HG03571 (cell line): ENCODE measurements around the gene WDR1.
"Not testable (repeated sequence)": the region's sequence is repeated elsewhere in the genome, so short reads cannot be mapped to it uniquely, and the experiment has no call there.

Source experiments
- ATAC-seq: cut with Tn5 transposase; IDR thresholded peaks from one replicate; pipeline ENCODE4 v1.9.1; 2021; ENCODE audit not compliant: unreplicated experiment

The WDR1 gene

DNA sequence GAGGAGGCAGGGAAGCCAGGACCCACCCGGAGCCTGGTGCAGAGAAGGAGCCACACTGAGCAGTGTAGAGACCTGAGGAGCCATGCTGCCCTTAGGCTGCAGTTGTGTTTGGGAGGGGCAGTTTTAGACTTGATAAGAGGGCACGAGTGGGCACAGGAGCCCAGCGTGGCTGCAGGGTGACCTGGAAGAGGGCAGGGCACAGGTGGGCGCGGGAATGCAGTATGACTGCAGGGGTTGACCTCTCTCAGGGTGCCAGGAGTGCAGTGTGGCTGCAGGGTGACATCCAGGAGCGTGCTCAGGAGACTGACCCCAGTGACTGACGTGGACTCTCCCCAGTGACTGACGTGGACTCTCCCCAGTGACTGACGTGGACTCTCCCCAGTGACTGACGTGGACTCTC, 14.6 kb upstream of the WDR1 start:
- ATAC-seq: no peak

DNA sequence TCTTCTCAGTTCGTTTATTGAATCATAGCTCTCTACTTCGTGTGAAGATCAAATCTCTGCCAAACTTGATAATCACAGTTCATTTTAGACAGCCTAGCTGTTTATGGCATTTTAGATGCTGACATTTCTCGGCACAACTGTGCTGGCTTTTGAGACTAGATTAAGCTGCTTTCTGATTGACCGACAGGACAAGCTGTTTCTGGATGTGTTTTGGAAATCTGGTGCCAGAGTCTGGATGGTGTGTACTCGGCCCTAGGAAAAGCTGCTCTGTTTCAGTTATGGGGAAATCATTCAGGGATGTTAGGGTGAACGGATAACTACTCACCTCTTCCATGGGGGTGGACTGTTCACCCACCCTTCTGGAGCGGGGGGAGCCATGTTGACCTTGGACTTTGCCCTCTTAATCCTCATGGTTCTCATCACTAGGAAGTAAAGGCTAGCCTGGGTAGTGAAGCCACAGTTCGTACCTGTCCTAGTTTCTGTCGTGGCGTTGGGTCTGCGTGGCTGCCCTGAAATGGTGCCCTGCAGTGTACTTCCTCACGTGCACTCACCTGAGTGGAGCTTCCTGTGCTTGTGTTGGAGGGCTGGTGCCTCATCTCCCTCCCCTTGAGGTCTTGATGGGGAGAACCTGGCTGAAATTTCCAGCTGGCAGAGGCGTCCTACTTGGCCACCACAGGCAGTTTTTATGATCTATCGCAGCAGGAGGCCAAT, 13.7 kb upstream of the WDR1 start:
- ATAC-seq: no peak

DNA sequence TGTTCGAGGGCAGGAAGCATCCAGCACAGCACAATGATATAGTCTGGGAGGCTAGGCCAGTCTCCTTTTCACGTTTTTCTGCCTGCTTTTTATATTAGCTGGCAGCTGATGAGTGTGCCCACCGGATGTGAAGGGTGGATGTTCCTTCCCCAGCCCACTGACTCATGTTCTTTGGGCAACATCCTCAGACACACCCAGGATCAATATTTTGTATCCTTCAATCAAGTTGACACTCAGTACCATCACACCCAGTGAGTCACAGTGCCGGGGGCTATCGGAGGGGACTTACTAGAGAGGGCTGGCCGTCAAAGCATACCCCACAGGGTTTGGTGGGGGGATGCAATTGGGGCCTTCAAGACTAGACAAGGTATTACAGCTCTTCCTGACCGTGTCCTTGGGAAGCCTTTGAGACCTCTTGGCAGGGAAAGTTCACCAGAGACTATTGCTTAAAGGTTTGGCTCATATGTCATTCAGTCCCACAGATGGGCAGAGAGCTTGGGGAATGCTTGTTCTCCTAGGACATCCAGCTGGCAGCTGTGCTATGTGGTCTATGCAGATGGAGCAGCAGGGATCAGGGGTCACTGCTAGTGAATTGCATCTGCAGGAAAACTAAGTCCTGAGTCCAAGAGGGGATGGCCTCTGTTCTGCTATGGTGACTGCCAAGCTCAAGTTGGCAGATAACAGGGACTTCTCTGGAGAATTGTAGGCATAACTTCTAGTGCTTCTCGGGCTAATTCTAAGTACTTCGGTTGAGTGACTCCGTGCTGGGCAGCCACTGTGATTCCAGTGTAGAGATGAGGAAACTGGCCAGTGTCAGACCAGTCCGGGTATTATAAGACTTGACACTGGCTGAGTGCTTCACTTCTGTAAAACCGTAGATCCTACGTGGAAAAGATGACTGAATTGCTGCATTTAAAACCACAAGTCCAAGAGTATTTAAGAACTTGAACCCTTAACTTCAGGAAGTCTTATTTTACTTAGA, 12.9 kb upstream of the WDR1 start:
- ATAC-seq: no peak

DNA sequence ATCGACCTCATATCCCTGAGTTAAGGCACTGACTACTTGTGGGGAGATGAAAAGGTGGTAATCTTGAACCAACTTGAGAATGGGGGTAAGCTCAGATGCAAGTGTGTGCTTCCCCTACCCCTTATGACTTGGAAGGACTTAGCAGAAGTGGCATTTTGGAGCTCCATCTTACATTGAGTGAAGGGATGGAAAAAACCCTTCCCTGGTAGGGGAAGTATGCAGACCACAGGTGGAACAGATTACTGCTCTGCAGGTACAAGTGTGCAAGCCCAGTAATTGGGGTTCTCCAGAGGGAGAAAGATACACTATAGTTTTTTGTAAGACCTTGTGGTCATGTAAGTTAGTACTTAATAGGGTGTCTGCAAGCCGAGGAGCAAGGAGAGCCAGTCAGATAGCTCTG, 12.2 kb upstream of the WDR1 start:
- ATAC-seq: no peak

DNA sequence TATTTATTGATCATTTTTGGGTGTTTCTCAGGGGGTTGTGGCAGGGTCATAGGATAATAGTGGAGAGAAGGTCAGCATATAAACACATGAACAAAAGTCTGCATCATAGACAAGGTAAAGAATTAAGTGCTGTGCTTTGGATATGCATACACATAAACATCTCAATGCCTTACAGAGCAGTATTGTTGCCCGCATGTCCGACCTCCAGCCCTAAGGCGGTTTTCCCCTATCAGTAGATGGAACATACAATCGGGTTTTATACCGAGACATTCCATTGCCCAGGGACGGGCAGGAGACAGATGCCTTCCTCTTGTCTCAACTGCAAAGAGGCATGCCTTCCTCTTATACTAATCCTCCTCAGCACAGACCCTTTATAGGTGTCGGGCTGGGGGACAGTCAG, 10.9 kb upstream of the WDR1 start:
- not testable (repeated sequence) for ATAC-seq

DNA sequence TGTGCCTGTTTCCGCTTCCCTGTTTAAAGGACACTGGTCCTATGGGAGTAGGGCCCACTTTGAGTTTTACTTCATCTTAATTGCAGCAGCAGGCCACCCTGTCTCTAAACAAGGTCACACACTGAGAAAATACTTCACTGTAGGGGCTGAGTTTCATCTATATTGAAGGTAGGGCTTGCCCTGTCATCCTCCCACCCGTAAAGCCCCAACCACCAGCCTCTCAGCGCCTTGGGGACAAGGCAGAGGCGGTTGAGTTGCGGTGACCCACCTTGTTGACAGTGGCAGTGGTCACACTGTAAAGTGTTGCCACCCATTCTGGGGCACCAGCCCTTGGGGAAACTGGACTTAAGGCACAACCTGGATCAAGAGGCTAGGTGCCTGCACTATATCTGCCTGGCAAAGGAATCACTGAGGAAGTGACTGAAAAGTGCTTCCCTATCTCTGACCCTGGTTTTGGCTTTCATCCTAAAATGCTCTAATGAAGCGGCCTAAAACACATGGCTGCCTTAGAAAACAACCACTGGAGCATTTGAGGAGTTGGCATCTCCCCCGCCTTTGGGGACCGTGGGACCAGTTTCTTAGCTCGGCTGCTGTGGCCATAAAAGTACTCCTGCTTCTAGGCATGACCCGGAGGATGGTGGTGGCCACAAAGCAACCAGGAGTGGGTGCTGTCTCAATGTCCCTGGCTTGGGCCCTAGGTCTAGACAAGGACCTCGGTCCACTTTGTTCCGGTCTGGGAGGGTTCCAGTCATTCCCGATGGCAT, 7.8 kb upstream of the WDR1 start:
- no peak for ATAC-seq

DNA sequence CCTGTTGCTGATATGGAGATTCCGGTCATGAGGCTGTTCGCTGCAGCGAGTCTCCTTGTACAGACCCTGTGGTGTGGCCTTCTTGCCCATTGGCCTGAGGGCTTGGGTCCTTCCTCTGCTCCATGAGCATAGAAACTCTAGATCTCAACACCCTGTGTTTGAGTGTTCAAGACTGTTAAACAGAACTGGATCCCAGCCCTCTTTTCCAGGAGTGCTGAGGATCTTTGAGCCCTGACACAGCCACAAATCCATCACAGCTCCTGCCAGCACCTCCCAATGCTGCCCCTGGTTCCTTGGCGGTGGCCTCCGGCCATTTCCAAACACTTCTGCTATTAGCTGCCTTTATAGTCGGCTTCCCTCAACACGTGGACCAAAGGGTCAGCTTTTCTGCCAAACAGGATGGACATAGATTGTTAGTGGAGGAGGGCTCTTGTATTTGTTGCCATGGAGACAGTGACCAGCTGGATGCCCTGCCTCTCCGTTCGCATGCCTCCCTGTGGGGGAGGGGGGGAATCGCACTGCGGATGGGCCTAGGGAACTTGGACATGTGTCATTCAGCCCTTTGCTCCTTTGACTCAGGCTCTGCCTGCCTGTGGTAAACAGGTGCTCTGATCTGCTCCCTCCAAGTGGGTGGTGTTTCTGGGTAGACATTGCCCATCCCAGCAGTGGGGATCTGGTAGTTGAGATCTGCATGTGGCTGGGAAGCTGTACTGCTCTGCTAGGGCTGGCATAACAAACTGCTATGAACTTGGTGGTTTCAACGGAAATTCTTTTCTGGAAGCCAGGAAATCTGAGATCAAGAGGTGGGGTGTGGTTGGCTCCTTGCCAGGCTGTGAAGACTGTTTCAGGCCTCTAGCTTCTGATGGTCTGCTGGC, 6.9 kb upstream of the WDR1 start:
- ATAC-seq: no peak

DNA sequence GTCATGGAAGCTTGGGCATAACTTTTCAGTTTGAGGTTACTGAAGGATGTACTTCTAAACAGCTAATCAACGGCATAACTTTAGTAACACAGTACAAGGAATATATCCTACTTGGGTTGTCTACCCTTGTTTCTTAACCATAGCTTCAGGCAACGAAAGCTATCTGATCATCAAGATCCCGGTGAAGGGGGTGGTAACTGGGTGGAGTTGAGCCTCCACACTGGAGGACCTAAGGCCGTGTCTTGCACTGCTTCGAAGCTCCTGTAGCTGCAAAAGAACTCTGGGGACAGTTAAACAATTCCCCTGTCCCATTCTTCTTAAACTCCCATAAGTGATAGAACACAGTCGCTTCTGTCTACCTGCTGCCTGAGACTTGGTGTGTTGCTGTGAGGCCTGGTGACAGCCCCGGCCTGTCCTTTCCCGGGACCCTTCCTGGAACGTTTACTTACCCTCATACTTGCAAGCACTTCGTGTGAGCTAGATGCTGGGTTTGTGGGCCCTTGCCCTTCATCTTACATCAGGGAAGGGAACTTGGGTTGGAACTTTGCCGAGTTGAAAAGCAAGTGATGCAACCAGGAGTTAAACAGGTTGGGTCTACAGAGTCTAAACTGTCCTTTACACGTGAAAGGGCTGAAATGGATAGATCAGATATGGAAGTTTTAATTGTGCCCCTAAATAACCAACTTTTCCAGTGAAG, 5.8 kb upstream of the WDR1 start:
- ATAC-seq: no peak

DNA sequence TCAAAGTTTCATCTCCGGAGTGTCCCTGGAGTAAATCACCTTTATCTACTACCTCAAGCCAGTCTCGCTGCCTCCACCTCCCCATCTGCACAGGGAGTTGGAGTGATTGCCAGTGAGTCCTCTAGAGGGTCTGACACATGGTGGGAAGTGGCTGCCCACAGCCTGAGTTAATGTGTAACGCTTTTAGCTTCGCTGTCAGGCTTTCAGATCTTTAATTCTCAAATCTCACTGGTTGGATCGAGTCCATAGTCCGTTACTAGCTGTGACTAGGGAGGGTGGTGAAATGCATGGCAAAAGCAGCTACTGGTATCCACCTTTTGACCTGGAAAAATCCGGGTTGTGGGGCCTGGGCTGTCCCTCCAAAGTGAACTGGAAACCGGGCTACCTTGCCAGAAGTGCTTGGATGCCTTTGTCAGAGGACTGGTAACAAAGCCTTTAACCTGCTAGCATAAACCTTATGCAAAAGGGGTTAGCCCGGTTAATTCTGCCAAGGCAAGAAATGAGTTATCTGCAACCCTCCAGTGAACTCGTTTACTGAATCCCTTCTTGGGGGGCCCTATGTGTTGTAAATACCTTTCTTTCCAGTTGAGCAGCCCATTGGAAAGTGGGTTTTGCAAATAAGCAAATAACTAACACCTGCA, 5.1 kb upstream of the WDR1 start:
- no peak for ATAC-seq

DNA sequence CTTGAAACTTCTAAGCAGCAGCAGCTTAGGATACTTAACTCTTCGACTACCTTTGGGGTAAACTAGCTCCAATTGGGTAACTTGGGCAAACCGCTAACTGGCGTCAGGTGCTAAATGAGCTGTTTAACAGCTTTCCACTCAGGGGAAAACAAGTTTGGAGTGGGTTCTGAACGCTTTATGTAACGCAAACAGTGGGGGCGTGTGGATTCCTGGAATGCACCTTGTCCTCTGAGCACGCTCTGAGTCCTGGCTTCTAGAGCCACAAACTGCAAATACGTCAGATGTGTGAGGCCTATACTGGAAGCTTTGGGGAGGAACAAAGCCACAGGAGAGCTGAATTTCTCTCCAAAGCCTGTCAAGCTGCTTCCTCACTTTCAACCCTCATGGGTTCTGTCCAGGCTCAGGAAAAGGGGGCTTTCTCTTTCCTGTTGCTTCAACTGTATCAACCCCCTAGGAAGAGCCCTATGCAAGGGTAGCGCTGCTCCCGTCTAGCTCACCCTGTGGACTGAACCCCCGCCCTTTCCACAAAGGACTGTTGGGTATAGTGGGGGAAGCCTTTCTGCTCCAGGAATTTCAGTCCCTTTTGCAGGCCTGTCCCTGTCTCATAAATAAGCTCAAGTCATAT, 4.5 kb upstream of the WDR1 start:
- ATAC-seq: no peak

DNA sequence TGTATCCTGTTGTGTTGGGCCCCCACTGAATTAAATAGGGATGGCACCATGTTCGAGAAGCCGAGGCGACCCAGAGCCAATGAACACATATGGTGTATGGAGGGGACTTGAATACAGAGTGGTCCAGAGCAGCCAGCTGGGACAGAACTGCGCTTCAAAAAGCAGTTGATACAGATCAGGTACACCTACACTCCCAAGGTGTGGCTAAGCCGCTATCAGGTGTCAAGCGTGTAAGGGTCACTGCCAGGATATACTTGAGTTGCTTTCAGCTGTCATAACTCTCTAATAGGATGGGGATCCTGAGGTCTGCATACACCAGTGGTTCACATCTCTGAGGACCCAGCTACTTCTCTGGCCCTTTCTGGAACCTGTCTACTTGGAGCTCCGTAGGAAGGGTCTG, 3.2 kb upstream of the WDR1 start:
- no peak for ATAC-seq

DNA sequence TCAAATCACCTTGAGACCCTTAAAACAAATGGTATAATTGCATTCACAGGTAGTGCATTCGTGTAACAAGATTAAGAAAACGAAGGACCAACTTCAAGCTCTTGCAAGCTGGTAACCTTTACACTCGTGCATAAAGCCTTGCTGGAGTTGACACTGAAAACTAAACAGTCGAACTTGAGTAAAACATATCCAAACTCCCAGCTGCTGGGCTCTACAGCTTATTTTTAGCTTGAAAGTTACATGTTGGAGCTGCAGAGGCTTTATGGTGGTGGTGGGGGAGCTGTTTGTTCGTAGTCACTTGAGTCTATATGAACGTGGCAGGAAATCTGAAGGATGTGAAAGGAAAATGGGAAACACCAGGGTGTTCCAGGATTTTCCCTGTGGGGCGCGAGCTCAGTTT, 2.7 kb upstream of the WDR1 start:
- ATAC-seq: no peak

DNA sequence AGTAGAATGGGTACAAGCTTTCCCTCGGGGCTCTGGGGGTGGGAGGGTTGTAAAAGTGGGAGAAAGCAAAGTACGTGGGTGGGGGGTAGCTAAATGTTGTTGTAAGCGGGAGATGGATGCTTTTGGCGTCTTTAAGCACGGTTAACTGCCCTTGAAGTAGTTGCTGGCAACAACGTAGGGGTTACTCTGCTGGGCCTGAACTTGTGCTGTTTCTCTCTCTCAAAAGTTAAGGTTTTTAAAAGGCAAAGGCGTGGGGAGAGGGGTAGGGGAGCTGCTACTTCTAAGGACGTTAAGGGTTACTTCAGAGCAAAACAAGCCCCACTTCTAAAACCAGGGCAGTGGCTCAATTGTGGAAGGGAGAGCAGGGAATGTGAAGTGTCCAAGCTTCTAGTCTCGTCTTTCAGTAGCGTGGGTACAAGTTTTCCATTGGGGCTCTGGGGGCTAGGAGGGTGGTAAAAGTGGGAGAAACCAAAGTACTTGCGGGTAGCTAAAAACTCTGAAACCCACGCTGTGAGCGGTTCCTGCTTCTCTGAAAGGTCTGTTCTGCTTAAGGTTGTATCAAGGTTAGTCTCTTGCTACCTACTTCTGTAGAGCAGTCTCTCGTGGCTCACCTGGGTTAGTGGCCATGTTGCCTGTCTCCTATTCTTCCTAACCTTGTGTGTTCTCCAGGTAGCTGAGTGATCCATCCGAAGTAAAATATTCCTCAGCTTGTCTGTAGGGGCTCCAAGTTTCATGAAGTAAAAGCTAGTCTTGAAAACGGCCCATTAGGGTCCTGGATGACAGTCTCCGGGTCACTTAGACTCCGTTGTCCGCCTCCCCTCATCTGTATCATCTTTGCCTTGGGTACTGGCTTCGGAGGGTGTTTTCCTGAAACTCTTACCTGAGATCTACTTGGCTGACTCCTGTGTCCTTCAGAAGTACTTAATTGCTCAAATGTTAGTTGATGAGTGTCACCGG, 1.7 kb upstream of the WDR1 start:
- no peak for ATAC-seq

DNA sequence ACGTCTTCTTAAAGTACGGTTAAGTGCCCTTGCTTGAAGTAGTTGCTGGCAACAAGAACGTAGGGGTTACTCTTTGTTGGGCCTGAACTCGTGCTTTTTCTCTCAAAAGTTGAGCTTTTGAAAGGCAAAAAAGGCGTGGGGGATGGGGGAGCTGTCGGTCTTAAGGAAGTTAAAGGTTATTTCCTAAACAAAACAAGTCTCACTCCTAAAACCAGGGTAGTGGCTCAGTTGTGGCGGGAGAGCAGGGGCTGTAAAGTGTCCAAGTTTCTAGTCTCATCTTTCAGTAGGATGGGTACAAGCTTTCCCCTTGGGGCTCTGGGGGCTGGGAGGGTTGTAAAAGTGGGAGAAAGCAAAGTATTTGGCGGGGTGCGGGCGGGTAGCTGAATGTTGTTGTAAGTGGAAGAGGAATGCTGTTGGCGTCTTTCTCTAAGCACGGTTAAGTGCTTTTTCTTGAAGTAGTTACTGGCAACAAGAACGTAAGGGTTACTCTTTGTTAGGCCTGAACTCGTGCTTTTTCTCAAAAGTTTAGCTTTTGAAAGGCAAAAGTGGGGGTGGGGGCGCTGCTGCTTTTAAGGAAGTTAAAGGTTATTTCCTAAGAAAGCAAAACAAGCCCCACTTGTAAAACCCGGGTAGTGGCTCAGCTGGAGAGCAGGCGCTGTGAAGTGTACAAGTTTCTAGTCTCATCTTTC, 904 bp upstream of the WDR1 start:
- peak; percentile 13 for ATAC-seq

DNA sequence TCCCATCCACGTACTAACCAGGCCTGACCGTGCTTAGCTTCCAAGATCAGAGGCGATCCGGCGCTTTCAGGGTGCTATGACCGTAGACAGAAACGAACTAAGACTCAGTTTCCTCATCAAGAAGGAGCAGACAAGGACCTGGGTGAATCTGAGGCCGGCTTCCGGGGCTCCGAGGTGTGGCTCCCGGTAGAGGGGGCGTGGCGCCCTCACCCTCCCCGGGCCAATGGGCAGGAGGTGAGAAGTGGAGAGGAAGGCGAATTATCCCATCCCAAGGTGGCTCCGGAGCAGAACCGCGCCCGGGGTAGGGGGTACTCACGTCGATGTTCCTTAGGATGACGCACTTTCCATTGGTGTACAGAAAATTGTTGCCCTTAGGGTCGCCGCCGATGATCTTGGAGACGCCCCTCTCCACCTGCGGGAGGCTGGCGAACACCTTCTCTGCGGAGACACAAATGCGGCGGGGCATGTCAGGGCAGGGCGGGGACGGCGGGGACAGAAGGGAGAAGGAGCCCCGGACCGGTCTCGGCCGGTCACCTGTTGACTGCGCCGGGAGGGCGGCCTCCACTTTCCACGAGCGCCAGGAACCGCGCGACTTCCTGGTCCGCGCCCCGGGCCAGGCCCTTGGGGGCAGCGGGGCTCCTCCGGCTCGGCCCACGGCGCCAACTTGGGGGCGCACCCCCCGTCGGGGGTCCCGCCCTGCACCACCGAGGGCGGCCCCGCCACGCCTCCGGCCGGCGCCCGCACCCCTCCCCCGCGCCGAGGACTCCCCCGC, 616 bp downstream of the WDR1 start:
- peak; percentile 27 for ATAC-seq

DNA sequence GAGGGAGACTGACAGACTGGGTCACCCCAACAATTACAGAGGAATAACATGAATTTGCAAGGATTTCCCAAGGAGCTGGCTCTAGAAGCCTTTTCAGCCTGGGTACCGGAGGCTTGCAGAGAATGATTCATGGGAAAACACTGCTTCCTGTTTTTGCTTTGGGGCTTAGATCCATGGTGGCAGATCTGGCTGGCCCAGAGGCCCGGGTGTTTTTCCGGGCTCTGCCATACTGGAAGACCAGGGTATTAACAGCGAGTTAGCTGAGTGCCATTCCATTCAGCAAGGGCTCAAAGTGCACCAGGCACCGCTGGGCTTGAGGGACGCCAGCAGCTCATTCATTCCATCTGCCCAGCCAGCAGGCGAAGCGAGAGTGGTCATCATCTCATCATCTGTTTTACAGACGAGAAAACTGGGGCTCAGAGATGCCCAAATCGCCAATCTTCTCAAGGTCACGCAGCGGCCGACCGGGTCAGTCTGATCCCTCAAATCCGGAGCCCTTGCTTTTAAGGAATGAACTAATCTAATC, 1.3 kb downstream of the WDR1 start:
- ATAC-seq: no peak
